Measurements from ENCODE around the gene TEX22. TPM values are rescaled to one million over a fixed set of nuclear protein-coding genes. Genes with fewer than 3 reads are reported as not detected.

TEX22 gene
- total RNA-seq, 1 donor from 2014 or later = not detected

DNA sequence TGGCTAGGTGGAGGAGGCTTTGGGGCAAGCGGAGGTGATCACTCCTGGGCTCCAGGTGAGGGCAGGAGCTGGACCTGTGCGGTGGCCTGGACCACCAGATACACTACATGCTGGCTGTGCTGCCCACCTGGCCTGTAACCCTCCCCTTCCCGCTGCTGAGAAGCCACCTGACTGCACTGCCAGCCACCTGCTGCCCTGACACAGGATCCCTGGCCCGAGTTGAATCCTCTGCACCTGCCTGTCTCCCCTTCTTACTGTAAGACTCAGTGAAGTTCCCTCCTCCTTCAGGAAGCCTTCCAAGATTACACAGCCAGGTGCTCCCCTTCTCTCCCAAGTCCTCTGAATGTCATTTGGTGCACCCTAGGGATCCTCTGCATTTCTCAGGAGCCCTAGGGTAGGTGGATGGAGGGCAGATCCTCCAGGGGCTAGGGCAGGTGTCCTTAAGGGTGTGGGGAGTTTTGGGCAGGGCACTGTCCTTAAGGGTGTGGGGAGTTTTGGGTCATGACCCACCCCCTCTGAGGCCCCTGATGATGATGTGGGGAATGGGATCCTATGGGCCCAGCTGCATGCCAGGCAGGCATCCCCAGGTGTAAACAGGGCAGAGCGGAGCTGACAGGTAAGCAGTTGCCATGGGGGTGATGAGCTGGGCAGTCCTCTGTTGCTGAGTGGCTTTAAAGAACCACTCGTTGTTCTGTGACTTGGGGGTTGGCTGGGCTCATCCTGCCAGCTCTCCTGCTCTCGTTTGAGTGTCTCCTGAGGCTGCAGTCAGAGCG is 14.6 kb downstream of the TEX22 start:
- H3K36me3 ChIP-seq = no peaks in the 10 kb centered on the region
- H3K27me3 ChIP-seq = no peaks in the 10 kb centered on the region
- no peaks in the 10 kb centered on the region for H3K9me3 ChIP-seq
- DNase-seq (ENCODE audit: low spot score in 2 of 2) = no peak
- no peak overlapping the region for H3K27ac ChIP-seq
- peaks cover 0 to 10% of the 10 kb centered on the region in 2 donors for H3K4me1 ChIP-seq
- no peak overlapping the region for H3K4me3 ChIP-seq
- intact Hi-C loops (cut with DNase I) = loop anchor here (10.0 kb wide), 1 partner anchor 168 kb away; the partner anchor contains the start of gene BTBD6
- TF ChIP-seq, protein P1, sequence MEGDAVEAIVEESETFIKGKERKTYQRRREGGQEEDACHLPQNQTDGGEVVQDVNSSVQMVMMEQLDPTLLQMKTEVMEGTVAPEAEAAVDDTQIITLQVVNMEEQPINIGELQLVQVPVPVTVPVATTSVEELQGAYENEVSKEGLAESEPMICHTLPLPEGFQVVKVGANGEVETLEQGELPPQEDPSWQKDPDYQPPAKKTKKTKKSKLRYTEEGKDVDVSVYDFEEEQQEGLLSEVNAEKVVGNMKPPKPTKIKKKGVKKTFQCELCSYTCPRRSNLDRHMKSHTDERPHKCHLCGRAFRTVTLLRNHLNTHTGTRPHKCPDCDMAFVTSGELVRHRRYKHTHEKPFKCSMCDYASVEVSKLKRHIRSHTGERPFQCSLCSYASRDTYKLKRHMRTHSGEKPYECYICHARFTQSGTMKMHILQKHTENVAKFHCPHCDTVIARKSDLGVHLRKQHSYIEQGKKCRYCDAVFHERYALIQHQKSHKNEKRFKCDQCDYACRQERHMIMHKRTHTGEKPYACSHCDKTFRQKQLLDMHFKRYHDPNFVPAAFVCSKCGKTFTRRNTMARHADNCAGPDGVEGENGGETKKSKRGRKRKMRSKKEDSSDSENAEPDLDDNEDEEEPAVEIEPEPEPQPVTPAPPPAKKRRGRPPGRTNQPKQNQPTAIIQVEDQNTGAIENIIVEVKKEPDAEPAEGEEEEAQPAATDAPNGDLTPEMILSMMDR (IDR thresholded peaks at IDR 0.05) = no peak

DNA sequence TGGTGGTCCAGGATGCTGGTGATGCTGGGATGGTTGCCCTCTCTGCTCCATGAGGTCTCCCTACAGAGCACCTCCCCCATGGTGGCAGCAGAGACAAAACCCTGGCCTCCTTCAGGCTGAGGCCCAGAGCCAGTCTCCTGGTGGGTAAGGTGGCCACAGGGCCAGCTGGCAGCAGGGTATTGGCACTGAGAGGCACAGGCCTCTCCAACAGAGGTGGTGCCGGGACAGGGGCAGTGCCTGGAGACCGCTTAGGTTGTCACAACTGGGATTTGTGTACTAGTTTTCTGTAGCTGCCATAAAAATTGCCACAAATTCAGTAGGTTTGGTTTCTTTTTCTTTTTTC is 15.2 kb downstream of the TEX22 start:
- H3K4me1 ChIP-seq = peaks cover 0 to 10% of the 10 kb centered on the region in 2 donors
- no peaks in the 10 kb centered on the region for H3K9me3 ChIP-seq
- H3K4me3 ChIP-seq = no peak overlapping the region
- no peak for DNase-seq (ENCODE audit: low spot score in 2 of 2)
- no peak overlapping the region for H3K27ac ChIP-seq
- TF ChIP-seq, protein P1 (IDR thresholded peaks at IDR 0.05) = no peak
- H3K27me3 ChIP-seq = no peaks in the 10 kb centered on the region
- H3K36me3 ChIP-seq = no peaks in the 10 kb centered on the region
- intact Hi-C loops (cut with DNase I) = loop anchor here (10.0 kb wide), 1 partner anchor 169 kb away; the partner anchor contains the start of gene BTBD6

DNA sequence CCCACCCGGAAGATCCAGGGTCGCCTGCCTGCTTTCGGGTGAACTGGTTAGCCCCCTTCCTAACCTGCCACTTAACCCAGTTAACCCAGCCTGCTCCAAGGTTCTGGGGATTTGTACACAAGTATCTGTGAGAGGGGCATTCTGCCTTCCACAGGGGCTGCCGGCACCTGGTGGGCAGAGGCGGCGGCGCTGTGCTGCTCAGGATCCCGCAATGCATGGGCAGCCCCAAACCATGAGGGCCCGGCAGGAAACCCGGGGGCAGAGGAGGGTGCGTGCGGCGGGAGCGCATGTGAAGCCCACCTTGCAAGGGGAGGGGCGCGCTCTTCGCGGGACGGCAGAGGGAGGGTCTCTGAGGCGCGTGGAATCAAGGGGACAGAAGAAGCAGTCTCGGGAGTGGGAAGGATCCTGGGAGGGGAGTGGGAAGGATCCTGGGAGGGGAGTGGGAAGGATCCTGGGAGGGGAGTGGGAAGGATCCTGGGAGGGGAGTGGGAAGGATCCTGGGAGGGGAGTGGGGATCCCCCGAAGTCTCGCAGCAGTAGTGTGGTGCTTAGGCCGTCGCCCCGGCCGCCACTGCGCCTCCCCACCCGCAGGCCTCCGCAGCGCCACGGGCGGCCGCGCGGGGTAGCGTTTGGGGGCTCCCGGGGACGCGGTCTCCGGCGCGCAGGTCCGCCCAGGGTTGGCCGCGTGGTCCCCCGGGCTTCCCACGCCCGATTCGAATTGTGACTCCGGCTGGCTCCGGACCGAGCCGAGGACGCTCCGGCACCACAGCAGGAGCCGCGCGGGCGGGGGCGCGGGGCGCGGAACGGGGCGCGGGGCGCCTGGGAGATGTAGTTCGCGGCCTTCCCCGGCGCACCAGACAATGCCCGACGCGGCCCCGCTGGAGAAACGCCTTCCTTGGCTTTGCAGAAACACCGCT is 16.4 kb downstream of the TEX22 start:
- H3K27me3 ChIP-seq = no peaks in the 10 kb centered on the region
- TF ChIP-seq, protein P1 (IDR thresholded peaks at IDR 0.05) = peak; percentile 49 to 80 (median 69)
- H3K36me3 ChIP-seq = no peaks in the 10 kb centered on the region
- no peaks in the 10 kb centered on the region for H3K9me3 ChIP-seq
- H3K27ac ChIP-seq = peak overlapping the region; percentile 36 to 62
- peaks cover 0 to 18% of the 10 kb centered on the region in 2 donors for H3K4me1 ChIP-seq
- peak overlapping the region; percentile 55 to 71 for H3K4me3 ChIP-seq
- intact Hi-C loops (cut with DNase I) = loop anchor here (2.0 to 10.0 kb wide), 3 partner anchors 16 to 170 kb away; partner anchors contain the start of genes BTBD6, CRIP2 and TEX22
- peak; percentile 27 to 85 for DNase-seq (ENCODE audit: low spot score in 2 of 2)

DNA sequence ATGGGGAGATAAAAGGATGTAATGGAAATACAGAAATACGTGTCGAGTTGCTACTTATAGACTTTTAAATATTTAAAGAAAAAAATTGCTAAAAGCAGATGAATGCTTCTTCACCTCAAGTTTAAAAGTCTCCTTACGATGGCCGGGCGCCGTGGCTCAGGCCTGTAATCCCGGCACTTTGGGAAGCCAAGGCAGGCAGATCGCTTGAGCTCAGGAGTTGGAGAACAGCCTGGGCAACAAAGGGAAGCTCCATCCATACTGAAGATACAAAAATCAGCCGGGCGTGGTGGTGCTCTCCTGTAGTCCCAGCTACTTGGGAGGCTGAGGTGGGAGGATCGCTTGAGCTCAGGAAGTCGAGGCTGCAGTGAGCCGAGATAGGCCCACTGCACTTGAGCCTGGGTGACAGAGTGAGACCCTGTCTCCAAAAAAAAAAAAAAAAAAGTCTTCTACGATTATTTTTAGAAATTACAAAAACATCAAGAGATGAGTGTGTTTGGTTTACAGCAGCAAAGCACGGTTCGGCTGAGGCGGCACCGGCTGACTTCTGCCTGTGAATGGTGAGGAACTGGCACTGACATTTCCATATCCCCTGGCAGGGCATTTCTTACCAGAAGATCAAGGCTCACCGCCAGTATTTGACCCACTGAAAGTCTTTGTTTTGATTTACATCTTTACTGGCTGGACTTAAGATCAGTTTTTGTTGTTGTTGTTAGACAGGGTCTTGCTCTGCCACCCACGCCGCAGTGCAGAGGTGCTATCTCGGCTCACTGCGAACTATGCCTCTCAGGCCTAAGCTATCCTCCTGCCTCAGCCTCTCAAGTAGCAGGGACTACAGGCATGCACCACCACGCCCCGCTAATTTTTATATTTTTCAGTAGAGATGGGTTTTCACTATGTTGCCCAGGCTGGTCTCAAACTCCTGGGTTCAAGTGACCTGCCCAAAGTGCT is 17.4 kb downstream of the TEX22 start:
- peaks cover 5 to 18% of the 10 kb centered on the region in 2 donors for H3K4me1 ChIP-seq

More for the DNA sequence above, 17.4 kb downstream of the TEX22 start:
- Histone ChIP-seq H3K36me3 (no peaks in the 10 kb centered on the region), H3K4me3 (peak overlapping the region; percentile 55 to 71), H3K27me3 (no peaks in the 10 kb centered on the region), H3K9me3 (no peaks in the 10 kb centered on the region), H3K27ac (peak overlapping the region; percentile 36 to 62)
- intact Hi-C loops (cut with DNase I) = loop anchor here (2.0 to 10.0 kb wide), 3 partner anchors 17 to 171 kb away; partner anchors contain the start of genes BTBD6, CRIP2 and TEX22
- no peak for DNase-seq (ENCODE audit: low spot score in 2 of 2)
- TF ChIP-seq, protein P1 (IDR thresholded peaks at IDR 0.05) = no peak

All from ascending aorta (tissue), 2 donors.